Right renal cortex interstitium (tissue), 3 donors: ENCODE results near the gene AR. TPM values are rescaled to one million over a fixed set of nuclear protein-coding genes. Genes with fewer than 3 reads are reported as not detected.

Source experiments
- DNase-seq, 3 donors: peaks; one replicate each; pipeline ENCODE4 v3.0.0-alpha.2; 2013; ENCODE audit warnings: low read depth in 3 of 3, low spot score in 2 of 3
- polyA plus RNA-seq, 3 donors: library from polyadenylated mRNA; unstranded; fragments of 120-200 nt; gene quantifications; one replicate each; pipeline ENCODE4 v1.2.1, GENCODE V29; 2013; ENCODE audit not compliant: insufficient read length in 3 of 3

Gene AR, protein sequence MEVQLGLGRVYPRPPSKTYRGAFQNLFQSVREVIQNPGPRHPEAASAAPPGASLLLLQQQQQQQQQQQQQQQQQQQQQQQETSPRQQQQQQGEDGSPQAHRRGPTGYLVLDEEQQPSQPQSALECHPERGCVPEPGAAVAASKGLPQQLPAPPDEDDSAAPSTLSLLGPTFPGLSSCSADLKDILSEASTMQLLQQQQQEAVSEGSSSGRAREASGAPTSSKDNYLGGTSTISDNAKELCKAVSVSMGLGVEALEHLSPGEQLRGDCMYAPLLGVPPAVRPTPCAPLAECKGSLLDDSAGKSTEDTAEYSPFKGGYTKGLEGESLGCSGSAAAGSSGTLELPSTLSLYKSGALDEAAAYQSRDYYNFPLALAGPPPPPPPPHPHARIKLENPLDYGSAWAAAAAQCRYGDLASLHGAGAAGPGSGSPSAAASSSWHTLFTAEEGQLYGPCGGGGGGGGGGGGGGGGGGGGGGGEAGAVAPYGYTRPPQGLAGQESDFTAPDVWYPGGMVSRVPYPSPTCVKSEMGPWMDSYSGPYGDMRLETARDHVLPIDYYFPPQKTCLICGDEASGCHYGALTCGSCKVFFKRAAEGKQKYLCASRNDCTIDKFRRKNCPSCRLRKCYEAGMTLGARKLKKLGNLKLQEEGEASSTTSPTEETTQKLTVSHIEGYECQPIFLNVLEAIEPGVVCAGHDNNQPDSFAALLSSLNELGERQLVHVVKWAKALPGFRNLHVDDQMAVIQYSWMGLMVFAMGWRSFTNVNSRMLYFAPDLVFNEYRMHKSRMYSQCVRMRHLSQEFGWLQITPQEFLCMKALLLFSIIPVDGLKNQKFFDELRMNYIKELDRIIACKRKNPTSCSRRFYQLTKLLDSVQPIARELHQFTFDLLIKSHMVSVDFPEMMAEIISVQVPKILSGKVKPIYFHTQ
- 1 to 10 TPM; 3.5 to 4.0 (median 3.6) TPM for polyA plus RNA-seq

DNA sequence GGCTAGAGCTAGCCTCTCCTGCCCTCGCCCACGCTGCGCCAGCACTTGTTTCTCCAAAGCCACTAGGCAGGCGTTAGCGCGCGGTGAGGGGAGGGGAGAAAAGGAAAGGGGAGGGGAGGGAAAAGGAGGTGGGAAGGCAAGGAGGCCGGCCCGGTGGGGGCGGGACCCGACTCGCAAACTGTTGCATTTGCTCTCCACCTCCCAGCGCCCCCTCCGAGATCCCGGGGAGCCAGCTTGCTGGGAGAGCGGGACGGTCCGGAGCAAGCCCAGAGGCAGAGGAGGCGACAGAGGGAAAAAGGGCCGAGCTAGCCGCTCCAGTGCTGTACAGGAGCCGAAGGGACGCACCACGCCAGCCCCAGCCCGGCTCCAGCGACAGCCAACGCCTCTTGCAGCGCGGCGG is at the start of gene AR:
AR (plus strand) TSS at position 204 of the 400 bp plus-strand sequence. CDS start 1,126 bp downstream, outside the sequence.
- DNase-seq: no peak

DNA sequence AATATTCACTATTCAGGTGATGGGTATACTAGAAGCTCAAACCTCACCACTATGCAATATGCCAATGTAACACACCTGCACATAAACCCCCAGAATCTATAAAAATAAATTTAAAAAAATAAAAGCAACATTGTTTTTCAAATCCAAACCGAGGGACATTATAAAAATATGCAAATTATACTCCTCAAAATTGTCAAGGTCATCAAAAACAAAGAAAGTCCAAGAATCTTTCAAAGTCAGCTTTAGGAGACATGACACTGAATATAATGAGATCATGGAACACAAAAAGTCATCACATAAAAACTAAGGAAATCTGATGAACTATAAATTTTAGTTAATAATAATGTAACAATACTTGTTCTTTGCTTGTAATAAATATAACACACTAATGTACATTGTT is 43.2 kb upstream of the AR start:
- DNase-seq: no peak

DNA sequence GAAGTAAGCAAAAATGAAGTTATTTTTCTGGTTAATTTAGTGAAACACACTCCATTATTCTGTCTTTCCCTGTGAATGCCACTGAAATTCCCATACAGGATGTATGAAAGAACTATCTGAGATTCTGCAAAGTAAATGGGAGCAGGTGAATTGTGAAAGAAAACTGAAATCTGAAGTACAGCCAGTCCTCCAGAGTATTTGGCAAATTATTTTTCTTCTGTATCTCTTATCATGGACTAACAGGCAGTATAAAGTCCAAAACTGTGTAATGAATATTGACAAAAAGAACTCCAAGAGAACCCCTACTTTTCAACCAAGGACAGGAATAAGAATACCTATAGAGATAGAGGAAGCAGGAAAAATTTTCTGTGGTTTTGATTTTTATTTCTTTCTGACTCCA is 40.8 kb upstream of the AR start:
- DNase-seq: no peak

DNA sequence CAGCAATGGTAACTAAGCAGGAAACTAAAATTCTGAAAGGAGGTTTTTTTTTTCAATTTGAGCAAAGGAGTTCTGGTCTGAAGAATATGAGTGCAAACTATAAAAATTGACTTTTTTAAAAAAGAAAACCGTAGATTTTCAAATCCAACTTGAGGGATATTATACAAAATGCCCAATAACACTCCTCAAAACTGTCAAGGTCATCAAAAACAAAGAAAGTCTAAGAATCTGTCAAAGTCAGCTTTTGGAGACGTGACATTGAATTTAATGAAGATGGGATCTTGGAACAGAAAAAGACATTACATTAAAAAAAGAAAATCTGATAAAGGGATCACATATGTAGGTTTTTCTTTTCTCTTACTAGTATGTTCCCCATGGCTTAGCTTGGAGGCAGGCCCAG is 40.4 kb upstream of the AR start:
- DNase-seq: no peak

DNA sequence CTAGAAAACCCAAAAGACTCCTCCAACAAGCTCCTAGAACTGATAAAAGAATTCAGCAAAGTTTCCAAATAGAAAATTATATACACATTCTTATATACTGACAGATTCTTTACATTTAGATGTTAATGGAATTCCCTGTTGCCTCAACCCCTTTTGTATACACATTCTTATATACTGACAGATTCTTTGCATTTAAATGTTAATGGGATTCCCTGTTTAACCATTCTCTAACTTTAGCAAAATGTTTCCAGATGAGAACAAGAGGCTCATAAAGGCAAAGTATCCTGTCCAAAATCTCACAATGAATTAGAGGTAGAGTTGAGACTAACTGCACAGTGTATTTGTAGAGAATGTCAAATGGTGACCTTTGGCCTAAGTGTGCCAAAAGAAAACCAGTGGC is 23.1 kb upstream of the AR start:
- no peak for DNase-seq

DNA sequence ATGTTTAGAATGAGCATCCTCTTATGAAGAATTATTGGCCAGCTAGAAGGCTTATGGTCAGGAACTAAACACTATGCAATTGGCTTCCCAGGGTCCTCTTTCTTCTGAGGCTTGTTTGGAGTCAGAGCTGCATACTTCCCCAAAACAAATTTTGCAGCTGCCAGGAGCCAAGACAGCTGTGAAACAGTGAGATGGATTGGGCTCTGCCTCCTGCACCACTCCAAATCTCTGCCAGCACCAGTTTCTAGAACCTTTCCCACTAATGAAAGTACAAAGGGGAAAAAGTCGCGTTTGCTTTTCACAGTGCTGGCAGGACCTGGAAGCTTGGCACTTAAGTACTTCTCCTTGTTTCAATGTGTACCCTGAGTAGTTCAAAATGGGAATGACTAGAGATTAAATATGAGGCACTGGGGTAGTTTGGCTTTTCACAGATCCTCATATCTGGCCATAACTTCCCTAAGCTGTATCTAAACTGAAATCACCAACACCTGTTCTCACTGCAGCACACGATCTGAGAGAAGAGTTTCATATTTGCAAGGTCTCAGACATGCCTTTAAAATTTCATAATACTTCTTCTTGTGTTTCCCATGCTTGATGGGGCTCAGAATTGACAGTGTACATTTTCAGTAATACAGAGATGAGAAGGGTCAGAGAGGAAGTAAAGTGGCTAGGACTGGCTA is 20.7 kb upstream of the AR start:
- DNase-seq: no peak

DNA sequence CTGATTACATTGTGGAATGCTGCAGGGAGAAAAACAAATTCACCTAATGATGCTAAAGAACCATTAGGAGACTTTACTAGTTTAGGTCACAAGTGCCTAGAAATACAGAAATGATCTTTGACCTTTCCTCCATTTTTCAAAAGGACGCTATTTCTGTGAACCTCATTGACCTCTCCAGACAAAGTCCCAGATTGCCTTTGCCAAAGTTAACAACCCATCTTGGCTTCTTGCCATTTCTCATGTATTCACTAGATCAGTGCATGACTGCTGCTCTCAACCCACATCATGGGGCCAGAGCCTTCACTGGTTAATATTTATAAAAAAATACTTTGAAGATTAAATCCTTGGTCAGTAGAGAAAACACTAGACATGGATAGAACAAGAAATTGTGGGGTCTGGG is 19.9 kb upstream of the AR start:
- no peak for DNase-seq

DNA sequence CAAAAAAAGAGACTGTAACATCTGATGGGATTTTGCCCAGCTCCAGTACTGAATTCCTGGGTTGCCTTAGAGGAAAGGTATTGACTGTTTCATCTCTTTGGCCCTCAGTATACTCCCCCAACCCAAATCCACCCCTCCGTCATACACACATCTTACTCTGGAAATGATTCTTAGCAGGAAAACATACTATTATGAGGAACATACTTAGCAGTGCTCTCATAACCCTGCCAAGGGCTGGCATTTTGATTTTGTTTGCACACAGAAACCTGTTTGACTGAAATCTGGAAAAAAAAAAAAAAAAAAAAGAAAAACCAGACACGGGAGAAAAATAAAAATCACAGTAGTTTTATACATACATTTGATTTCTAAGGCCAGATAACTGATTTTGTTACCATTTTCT is 19.4 kb upstream of the AR start:
- DNase-seq: no peak

DNA sequence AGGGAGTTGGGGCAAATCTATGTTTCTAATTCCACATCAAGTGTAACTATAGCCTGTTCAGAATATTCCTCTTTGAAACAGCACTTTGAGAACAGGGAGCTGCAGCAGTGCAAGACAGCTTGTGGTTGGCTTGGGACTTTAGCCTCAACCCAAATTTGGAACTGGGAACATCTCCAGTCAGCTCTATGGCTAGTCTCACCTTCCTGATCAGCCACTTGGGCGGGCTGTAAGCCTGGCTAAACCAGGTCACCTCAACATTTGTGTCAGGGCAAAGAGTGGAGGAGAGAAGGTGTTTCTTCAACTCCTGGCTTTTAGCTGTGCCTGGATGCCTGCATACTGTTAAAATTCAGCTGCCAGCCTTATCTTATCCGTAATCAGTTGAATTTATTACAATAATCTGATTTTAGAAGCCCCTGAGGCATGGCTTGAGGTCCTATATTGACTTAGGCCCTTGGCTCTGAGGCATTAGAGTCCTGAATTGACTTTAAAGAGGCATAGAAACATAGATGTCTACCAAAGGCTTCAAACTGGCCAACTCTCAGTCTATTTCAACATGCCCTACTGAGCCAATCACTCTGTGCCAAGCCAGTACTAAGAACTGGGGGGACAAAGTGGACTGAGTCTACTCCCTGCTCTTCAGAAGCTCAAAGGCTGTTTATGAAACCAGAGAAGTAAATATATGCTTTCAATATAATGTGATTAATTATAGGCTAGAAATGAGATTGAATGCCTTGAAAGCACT is 18.7 kb upstream of the AR start:
- DNase-seq: no peak

DNA sequence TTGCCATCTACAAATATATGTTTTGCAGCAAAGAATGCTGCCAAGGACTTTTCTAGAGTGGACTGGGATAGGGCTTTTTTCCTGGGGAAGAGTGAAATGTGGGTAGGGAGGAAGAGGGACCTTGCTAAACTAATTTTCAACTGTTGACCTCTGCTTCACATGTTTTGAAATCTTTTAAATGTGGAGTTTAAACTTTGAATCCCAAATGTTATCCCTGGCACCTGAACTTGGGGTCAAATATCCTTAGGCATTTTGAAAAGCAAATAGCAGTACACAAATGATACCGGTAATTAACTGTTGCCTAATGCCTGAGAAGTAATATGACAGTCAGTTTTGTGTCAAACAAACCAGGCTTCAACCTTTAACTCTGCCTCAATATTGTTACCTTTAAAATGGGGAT is 7.3 kb upstream of the AR start:
- DNase-seq: no peak

DNA sequence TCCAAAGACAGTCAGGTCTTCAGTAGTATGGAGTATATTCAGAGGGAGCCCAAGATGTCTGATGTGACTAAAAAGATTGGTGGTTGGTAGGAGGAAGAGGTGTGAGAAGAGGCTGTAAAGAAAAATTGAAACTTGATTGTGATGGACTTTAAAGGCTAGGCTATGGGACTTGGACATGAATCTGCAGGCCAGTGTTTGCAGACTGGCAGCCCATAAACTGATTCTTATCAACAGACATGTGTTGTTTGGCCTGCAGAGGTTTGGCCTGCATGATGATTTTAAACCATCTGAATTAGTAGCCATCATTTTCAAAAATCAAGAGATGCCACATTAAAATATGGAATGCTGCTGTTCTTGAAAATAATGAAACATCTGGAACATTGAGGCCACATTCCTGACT is 5.4 kb upstream of the AR start:
- DNase-seq: no peak

DNA sequence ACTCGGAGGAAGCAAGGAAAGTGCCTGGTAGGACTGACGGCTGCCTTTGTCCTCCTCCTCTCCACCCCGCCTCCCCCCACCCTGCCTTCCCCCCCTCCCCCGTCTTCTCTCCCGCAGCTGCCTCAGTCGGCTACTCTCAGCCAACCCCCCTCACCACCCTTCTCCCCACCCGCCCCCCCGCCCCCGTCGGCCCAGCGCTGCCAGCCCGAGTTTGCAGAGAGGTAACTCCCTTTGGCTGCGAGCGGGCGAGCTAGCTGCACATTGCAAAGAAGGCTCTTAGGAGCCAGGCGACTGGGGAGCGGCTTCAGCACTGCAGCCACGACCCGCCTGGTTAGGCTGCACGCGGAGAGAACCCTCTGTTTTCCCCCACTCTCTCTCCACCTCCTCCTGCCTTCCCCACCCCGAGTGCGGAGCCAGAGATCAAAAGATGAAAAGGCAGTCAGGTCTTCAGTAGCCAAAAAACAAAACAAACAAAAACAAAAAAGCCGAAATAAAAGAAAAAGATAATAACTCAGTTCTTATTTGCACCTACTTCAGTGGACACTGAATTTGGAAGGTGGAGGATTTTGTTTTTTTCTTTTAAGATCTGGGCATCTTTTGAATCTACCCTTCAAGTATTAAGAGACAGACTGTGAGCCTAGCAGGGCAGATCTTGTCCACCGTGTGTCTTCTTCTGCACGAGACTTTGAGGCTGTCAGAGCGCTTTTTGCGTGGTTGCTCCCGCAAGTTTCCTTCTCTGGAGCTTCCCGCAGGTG is 637 bp downstream of the AR start:
- no peak for DNase-seq

DNA sequence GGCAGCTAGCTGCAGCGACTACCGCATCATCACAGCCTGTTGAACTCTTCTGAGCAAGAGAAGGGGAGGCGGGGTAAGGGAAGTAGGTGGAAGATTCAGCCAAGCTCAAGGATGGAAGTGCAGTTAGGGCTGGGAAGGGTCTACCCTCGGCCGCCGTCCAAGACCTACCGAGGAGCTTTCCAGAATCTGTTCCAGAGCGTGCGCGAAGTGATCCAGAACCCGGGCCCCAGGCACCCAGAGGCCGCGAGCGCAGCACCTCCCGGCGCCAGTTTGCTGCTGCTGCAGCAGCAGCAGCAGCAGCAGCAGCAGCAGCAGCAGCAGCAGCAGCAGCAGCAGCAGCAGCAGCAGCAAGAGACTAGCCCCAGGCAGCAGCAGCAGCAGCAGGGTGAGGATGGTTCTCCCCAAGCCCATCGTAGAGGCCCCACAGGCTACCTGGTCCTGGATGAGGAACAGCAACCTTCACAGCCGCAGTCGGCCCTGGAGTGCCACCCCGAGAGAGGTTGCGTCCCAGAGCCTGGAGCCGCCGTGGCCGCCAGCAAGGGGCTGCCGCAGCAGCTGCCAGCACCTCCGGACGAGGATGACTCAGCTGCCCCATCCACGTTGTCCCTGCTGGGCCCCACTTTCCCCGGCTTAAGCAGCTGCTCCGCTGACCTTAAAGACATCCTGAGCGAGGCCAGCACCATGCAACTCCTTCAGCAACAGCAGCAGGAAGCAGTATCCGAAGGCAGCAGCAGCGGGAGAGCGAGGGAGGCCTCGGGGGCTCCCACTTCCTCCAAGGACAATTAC is 1.4 kb downstream of the AR start:
- DNase-seq: no peak

DNA sequence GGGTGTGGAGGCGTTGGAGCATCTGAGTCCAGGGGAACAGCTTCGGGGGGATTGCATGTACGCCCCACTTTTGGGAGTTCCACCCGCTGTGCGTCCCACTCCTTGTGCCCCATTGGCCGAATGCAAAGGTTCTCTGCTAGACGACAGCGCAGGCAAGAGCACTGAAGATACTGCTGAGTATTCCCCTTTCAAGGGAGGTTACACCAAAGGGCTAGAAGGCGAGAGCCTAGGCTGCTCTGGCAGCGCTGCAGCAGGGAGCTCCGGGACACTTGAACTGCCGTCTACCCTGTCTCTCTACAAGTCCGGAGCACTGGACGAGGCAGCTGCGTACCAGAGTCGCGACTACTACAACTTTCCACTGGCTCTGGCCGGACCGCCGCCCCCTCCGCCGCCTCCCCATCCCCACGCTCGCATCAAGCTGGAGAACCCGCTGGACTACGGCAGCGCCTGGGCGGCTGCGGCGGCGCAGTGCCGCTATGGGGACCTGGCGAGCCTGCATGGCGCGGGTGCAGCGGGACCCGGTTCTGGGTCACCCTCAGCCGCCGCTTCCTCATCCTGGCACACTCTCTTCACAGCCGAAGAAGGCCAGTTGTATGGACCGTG is 2.2 kb downstream of the AR start:
- DNase-seq: no peak

DNA sequence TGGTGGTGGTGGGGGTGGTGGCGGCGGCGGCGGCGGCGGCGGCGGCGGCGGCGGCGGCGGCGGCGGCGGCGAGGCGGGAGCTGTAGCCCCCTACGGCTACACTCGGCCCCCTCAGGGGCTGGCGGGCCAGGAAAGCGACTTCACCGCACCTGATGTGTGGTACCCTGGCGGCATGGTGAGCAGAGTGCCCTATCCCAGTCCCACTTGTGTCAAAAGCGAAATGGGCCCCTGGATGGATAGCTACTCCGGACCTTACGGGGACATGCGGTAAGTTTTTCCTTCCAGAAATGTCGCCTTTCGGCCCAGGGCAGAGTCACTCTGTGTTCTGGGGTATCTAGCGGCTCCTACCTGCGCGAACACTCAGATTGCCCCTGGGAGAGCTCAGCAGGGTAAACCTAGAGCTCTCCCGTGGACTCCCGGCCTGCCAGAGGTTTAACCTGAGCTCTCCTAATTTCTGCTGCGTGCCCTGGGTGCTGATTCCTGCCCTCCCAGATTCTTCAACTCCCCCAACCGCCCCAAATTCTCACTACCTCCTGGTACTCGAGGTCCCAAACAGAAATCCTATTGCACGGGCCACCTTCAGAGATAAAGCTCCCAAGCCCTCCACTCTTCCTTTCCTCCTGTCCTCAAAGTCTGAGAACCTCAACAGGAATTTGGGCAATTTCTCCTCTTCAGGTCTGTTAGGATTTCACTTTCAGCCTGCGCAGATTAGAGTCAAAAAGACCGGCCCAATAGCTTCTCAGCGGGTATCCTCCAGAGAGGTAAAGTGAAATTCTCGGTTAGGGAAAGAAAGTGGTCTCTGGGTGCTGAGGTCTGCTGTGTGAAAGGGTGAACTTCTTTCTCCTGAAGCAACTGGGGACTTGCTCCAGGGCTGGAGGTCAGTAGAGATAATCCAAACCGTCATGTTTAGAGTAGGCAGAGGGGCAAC is 2.9 kb downstream of the AR start:
- no peak for DNase-seq

DNA sequence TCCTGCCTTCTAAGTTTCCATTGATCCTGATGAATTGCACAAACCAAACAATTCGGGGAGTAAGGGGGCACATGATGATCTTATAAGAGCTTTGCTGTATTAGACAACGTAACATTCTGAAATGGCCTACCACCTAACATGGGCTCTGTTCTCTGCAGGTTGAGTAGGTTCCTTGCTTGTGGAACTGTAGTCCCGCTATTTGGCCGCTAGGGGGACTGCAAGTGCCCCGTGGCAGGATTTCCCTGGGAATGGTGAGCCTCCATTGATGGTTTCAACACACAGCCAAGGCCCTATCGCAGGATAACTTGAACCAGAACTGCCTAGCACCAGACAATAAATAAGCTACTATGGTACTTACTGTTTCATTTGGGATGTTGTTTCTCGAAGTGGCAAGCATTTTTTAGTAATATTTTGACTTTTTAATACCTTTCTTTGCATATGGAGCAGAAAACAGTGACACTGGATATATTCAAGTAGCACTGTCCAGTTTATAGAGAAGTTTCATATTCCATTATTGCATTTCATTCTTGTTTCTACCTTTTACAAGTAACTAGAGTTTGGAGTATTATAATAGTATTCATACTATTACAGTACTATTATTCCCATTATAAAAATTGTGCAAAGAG is 11.9 kb downstream of the AR start:
- no peak for DNase-seq

DNA sequence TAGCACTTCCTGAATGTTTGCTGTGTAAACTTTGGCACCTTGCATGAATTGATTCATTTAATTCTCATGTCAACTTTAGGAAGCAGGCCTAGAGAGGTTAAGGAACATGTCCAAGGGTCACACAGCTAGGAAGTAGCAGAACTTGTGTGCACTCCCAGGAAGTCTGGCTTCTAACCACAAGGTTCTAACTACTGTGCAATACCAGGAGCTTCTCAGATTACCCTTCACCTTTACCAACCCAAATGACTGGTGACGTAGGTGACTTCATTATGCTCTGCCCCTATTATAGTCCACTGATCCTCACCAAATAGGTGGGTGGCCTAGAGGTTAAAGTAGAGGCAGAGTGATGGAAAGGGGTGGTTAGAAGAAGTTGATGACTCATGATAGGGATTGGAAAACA is 14.4 kb downstream of the AR start:
- DNase-seq: no peak
